PC-3 (cell line): ENCODE data around the gene RNF150. TPM values are rescaled to one million over a fixed set of nuclear protein-coding genes. Genes with fewer than 3 reads are reported as not detected.

Experiments
- ATAC-seq: fragments of 200-7000 bp; cut with Tn5 transposase; 2 replicates; pipeline ENCODE4 v1.9.1; 2020; ENCODE audit warnings: mild to moderate bottlenecking, moderate library complexity
- BruUV-seq: library from RNA; stranded (reverse); fragments of 400-500 nt; replicated peaks from 2 replicates; lab custom pipeline; 2021; lab: Mats Ljungman, UMichigan
- CTCF ChIA-PET: fragments of 300-600 bp; sonication (Branson Sonifier 250); formaldehyde crosslinking; loops from one replicate; lab custom pipeline; 2022; ENCODE audit warnings: antibody characterized with exemption; lab: Charles Lee
- POLR2A ChIA-PET: fragments of 300-600 bp; sonication (Branson Sonifier 250); formaldehyde crosslinking; loops from one replicate; lab custom pipeline; 2022; ENCODE audit warnings: antibody characterized with exemption; ENCODE audit not compliant: unreplicated experiment; lab: Charles Lee
- DNase-seq: peaks from one replicate; pipeline ENCODE4 v3.0.0-alpha.2; 2015
- H2AFZ ChIP-seq: fragments of 300-600 bp; sonication (generic); 2 replicates; pipeline ENCODE4 v1.6.0; 2016; ENCODE audit warnings: antibody characterized with exemption, low read length
- H3F3A ChIP-seq: fragments of 300-600 bp; sonication (generic); one replicate; pipeline ENCODE4 v1.6.0; 2017; ENCODE audit warnings: antibody characterized with exemption, low read length, control low read depth, mild to moderate bottlenecking; ENCODE audit not compliant: unreplicated experiment
- H3K27ac ChIP-seq: fragments of 300-600 bp; sonication (generic); 2 replicates; pipeline ENCODE4 v1.5.1; 2016; ENCODE audit warnings: mild to moderate bottlenecking, low read length
- H3K27me3 ChIP-seq: fragments of 300-600 bp; sonication (generic); 2 replicates; pipeline ENCODE4 v1.6.1; 2016; ENCODE audit warnings: low read length, mixed read lengths
- H3K36me3 ChIP-seq: fragments of 300-600 bp; sonication (generic); 2 replicates; pipeline ENCODE4 v1.6.1; 2016; ENCODE audit warnings: low read depth, mixed run types, low read length, mixed read lengths
- H3K4me1 ChIP-seq: fragments of 300-600 bp; sonication (generic); 2 replicates; pipeline ENCODE4 v1.5.1; 2016; ENCODE audit warnings: low read length; ENCODE audit not compliant: insufficient read depth
- H3K4me2 ChIP-seq: fragments of 300-600 bp; sonication (generic); 2 replicates; pipeline ENCODE4 v1.6.0; 2016; ENCODE audit warnings: low read length
- H3K4me3 ChIP-seq: fragments of 300-600 bp; sonication (generic); 2 replicates; pipeline ENCODE4 v1.5.1; 2016; ENCODE audit warnings: mild to moderate bottlenecking, low read length, mixed read lengths
- H3K79me2 ChIP-seq: fragments of 300-600 bp; sonication (generic); 2 replicates; pipeline ENCODE4 v1.6.1; 2017; ENCODE audit warnings: low read length, mixed read lengths
- H3K9ac ChIP-seq: fragments of 300-600 bp; sonication (generic); 2 replicates; pipeline ENCODE4 v1.6.0; 2016; ENCODE audit warnings: mild to moderate bottlenecking, low read length
- H3K9me2 ChIP-seq: fragments of 300-600 bp; sonication (generic); replicated peaks from 2 replicates; pipeline ENCODE4 v1.6.1; 2016; ENCODE audit warnings: mixed run types, low read length, mixed read lengths
- H3K9me3 ChIP-seq: fragments of 300-600 bp; sonication (generic); 2 replicates; pipeline ENCODE4 v1.6.1; 2016; ENCODE audit warnings: low read length, mixed read lengths
- H4K20me1 ChIP-seq: fragments of 300-600 bp; sonication (generic); 2 replicates; pipeline ENCODE4 v1.6.1; 2016; ENCODE audit warnings: low read length, mixed read lengths
- CTCF ChIP-seq: fragments of 300-600 bp; sonication (generic); conservative IDR thresholded peaks from 2 replicates; pipeline ENCODE4 v1.5.1; 2017; ENCODE audit warnings: antibody characterized with exemption, low read depth, mild to moderate bottlenecking, low read length
- EZH2 ChIP-seq: fragments of 300-600 bp; sonication (generic); IDR thresholded peaks from one replicate; pipeline ENCODE4 v1.6.1; 2017; ENCODE audit warnings: antibody characterized with exemption, mild to moderate bottlenecking, low read length; ENCODE audit not compliant: unreplicated experiment
- EZH2phosphoT487 ChIP-seq: fragments of 300-600 bp; sonication (generic); IDR thresholded peaks from 2 replicates; pipeline ENCODE4 v1.6.1; 2018; ENCODE audit warnings: mild to moderate bottlenecking, antibody characterized with exemption, low read length, borderline replicate concordance
- intact Hi-C: fragments of 100-400 bp; cut with micrococcal nuclease; formaldehyde crosslinking; loops from 2 replicates; pipeline ENCODE4 v1.9.0; 2023
- total RNA-seq: library from RNA; depleted of rRNA; stranded (reverse); fragments of >200 nt; gene quantifications from 2 replicates; pipeline ENCODE4 v1.2.3, GENCODE V29; 2014

The RNF150 gene
- total RNA-seq, 1 experiment from 2014 or later: 0.55 TPM

DNA sequence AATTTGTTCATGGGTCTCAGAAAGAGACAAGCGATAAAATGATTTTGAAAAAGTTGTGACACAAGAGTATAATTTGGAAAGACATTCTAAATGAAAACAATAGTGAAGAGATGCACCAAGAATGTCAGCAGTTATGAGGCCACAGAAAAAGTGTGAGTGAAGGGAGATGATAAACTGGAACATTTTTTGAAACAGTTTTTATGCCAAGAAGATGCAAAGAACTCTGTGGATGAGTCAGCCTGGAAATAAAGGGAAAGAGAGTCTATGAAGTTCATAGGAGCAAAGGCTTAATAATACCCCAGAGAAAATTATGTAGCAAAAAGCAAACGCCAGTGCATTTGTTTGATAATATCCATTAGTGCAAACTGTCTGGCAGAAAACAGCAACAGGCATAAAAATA, 188.7 kb downstream of the RNF150 start:
- H3K27ac ChIP-seq: no peak overlapping the region
- peaks cover 12% of the 10 kb centered on the region for H3K4me1 ChIP-seq
- no peak overlapping the region for H2AFZ ChIP-seq
- no peak; the same call in 1 of the 2 replicates for ATAC-seq
- BruUV-seq: no TSS peak
- no peak overlapping the region for H3K9ac ChIP-seq
- H4K20me1 ChIP-seq: no peaks in the 10 kb centered on the region
- H3K27me3 ChIP-seq: no peaks in the 10 kb centered on the region
- H3K9me3 ChIP-seq: no peaks in the 10 kb centered on the region
- H3K79me2 ChIP-seq: no peaks in the 10 kb centered on the region
- no peaks in the 10 kb centered on the region for H3K36me3 ChIP-seq
- intact Hi-C loops: no loop called here
- ChIA-PET CTCF (no interaction called here), POLR2A (no interaction called here)
- H3K9me2 ChIP-seq: no peaks in the 10 kb centered on the region
- H3K4me2 ChIP-seq: no peak overlapping the region
- H3F3A ChIP-seq: no peaks in the 10 kb centered on the region
- H3K4me3 ChIP-seq: no peak overlapping the region
- TF ChIP-seq EZH2phosphoT487 (no peak), EZH2 (no peak), CTCF (no peak)
- no peak for DNase-seq

- CTCF ChIA-PET: no interaction called here
- POLR2A ChIA-PET: no interaction called here
- Histone ChIP-seq H3K36me3 (no peaks in the 10 kb centered on the region), H3K27ac (no peak overlapping the region), H3K27me3 (no peaks in the 10 kb centered on the region), H3K9me2 (no peaks in the 10 kb centered on the region), H3K4me3 (no peak overlapping the region), H4K20me1 (no peaks in the 10 kb centered on the region), H3K4me2 (no peak overlapping the region), H3K9me3 (no peaks in the 10 kb centered on the region), H3K4me1 (peaks cover 12% of the 10 kb centered on the region), H3K9ac (no peak overlapping the region), H2AFZ (no peak overlapping the region), H3K79me2 (no peaks in the 10 kb centered on the region), H3F3A (no peaks in the 10 kb centered on the region)
- no TSS peak for BruUV-seq
- TF ChIP-seq EZH2 (no peak), EZH2phosphoT487 (no peak), CTCF (no peak)
- intact Hi-C loops: no loop called here
- peak; percentile 23; the same call in 1 of the 2 replicates for ATAC-seq
- no peak for DNase-seq
Observed at GRCh38 chr4:140944199-140944515, 189.1 kb downstream of the RNF150 start.

DNA sequence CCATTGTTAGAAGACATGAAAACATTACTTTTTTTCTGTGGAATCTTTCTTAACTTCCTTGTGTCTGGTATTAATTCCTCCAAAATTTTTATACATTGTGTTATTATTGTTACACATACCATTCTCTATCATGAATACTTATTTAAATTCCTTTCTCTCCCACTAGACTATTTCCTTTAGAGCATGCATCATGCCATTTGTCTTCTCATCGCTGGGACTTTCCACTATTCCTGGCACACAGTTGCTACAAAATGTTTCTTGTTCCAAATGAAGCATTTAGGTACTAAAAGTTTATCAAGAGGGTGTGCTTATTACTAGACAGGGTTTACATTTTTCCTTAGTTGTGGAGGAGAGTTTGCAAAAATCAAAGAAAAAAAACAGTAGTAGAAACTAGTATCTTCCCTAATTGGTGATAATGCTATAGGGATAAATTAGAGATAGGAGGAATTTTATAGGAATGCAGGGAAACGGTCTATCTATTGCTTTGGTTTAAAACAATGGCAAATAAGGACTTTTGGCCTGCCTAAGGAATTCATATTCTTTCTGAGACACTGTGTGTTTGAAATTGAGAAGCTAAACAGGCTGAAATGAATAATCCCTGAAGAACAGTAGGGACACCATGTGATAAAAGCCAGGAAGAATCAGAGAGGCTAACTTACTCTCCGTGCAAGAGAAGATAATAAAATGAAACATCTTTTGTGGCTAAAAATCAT, 189.6 kb downstream of the RNF150 start:
- ChIA-PET CTCF (no interaction called here), POLR2A (no interaction called here)
- intact Hi-C loops: no loop called here
- H3K27ac ChIP-seq: no peak overlapping the region
- ATAC-seq (no peak), DNase-seq (no peak)
- no peaks in the 10 kb centered on the region for H4K20me1 ChIP-seq
- H3K4me2 ChIP-seq: no peak overlapping the region
- no peak overlapping the region for H3K9ac ChIP-seq
- H3K4me1 ChIP-seq: peaks cover 13% of the 10 kb centered on the region
- H3K79me2 ChIP-seq: no peaks in the 10 kb centered on the region
- no peaks in the 10 kb centered on the region for H3K9me3 ChIP-seq
- H2AFZ ChIP-seq: no peak overlapping the region
- no peak for TF ChIP-seq EZH2phosphoT487
- TF ChIP-seq CTCF: no peak
- no peak for TF ChIP-seq EZH2
- no peak overlapping the region for H3K4me3 ChIP-seq
- H3F3A ChIP-seq: no peaks in the 10 kb centered on the region
- no peaks in the 10 kb centered on the region for H3K36me3 ChIP-seq
- no TSS peak for BruUV-seq
- no peaks in the 10 kb centered on the region for H3K27me3 ChIP-seq
- H3K9me2 ChIP-seq: no peaks in the 10 kb centered on the region
